SK-N-SH treated with all-trans-retinoic acid at 6 μM for 48 hours (cell line): Measurements from ENCODE around the gene UQCRH.

Experiments
- ATAC-seq: fragments of 200-7000 bp; cut with Tn5 transposase; 3 replicates; pipeline ENCODE4 v1.9.1; 2020; ENCODE audit warnings: mild to moderate bottlenecking, moderate library complexity
- ARNTL ChIP-seq: fragments of 450-650 bp; formaldehyde crosslinking; IDR thresholded peaks from 2 replicates; pipeline ENCODE4 v1.5.0; 2020; ENCODE audit warnings: low read depth, mild to moderate bottlenecking, moderate library complexity, borderline replicate concordance
- BACH2 ChIP-seq: fragments of 250-450 bp; sonication (Bioruptor Pico); IDR thresholded peaks from 2 replicates; pipeline ENCODE4 v1.9.0; 2021; ENCODE audit warnings: mild to moderate bottlenecking, borderline replicate concordance
- CREB5 ChIP-seq: fragments of 250-450 bp; sonication (Bioruptor Pico); IDR thresholded peaks from 2 replicates; pipeline ENCODE4 v1.5.1; 2020; ENCODE audit warnings: low read depth, mild to moderate bottlenecking, moderate library complexity
- CSDC2 ChIP-seq: fragments of 250-450 bp; sonication (Bioruptor Pico); IDR thresholded peaks from 2 replicates; pipeline ENCODE4 v1.5.0; 2020; ENCODE audit warnings: mild to moderate bottlenecking, moderate library complexity
- CSRNP3 ChIP-seq: fragments of 250-450 bp; sonication (Bioruptor Pico); IDR thresholded peaks from 2 replicates; pipeline ENCODE4 v1.5.1; 2021; ENCODE audit warnings: mild to moderate bottlenecking, moderate library complexity
- ESRRG ChIP-seq: fragments of 250-450 bp; sonication (Bioruptor Pico); IDR thresholded peaks from 2 replicates; pipeline ENCODE4 v1.6.1; 2021; ENCODE audit warnings: mild to moderate bottlenecking
- GLIS3 ChIP-seq: fragments of 250-450 bp; sonication (Bioruptor Pico); IDR thresholded peaks from 2 replicates; pipeline ENCODE4 v1.5.0; 2020; ENCODE audit warnings: mild to moderate bottlenecking, moderate library complexity
- ISL1 ChIP-seq: fragments of 250-450 bp; sonication (Bioruptor Pico); IDR thresholded peaks from 2 replicates; pipeline ENCODE4 v2.1.2; 2022; ENCODE audit warnings: mild to moderate bottlenecking, moderate library complexity
- OSR1 ChIP-seq: fragments of 250-450 bp; sonication (Bioruptor Pico); IDR thresholded peaks from 2 replicates; pipeline ENCODE4 v1.8.0; 2022; ENCODE audit warnings: moderate library complexity, mild to moderate bottlenecking, inconsistent platforms
- PATZ1 ChIP-seq: fragments of 250-450 bp; sonication (Bioruptor Pico); IDR thresholded peaks from 2 replicates; pipeline ENCODE4 v1.8.0; 2020; ENCODE audit warnings: mild to moderate bottlenecking, moderate library complexity, borderline replicate concordance
- POU6F1 ChIP-seq: fragments of 250-450 bp; sonication (Bioruptor Pico); IDR thresholded peaks from 2 replicates; pipeline ENCODE4 v1.8.0; 2021; ENCODE audit warnings: low read depth, mild to moderate bottlenecking, moderate library complexity, borderline replicate concordance
- PPARA ChIP-seq: fragments of 250-450 bp; sonication (Bioruptor Pico); IDR thresholded peaks from 2 replicates; pipeline ENCODE4 v1.5.0; 2020; ENCODE audit warnings: mild to moderate bottlenecking, borderline replicate concordance
- RARB ChIP-seq: fragments of 250-450 bp; sonication (Bioruptor Pico); IDR thresholded peaks from 2 replicates; pipeline ENCODE4 v1.8.0; 2021; ENCODE audit warnings: mild to moderate bottlenecking, moderate library complexity
- SNAI2 ChIP-seq: fragments of 250-450 bp; sonication (Bioruptor Pico); IDR thresholded peaks from 2 replicates; pipeline ENCODE4 v1.5.0; 2020; ENCODE audit warnings: mild to moderate bottlenecking, moderate library complexity
- TCF4 ChIP-seq: fragments of 250-450 bp; sonication (Bioruptor Pico); IDR thresholded peaks from 2 replicates; pipeline ENCODE4 v1.8.0; 2021; ENCODE audit warnings: mild to moderate bottlenecking, moderate library complexity, borderline replicate concordance
- TOX ChIP-seq: fragments of 250-450 bp; sonication (Bioruptor Pico); IDR thresholded peaks from 2 replicates; pipeline ENCODE4 v1.8.0; 2021; ENCODE audit warnings: mild to moderate bottlenecking, moderate library complexity, borderline replicate concordance
- TSHZ2 ChIP-seq: fragments of 250-450 bp; sonication (Bioruptor Pico); IDR thresholded peaks from 2 replicates; pipeline ENCODE4 v1.5.0; 2020; ENCODE audit warnings: mild to moderate bottlenecking, moderate library complexity
- ZC3H10 ChIP-seq: fragments of 250-450 bp; sonication (Bioruptor Pico); IDR thresholded peaks from 2 replicates; pipeline ENCODE4 v1.5.1; 2021; ENCODE audit warnings: mild to moderate bottlenecking, moderate library complexity
- ZFP3 ChIP-seq: fragments of 250-450 bp; sonication (Bioruptor Pico); IDR thresholded peaks from 2 replicates; pipeline ENCODE4 v1.5.0; 2020; ENCODE audit warnings: mild to moderate bottlenecking, moderate library complexity
- ZFP30 ChIP-seq: fragments of 450-650 bp; formaldehyde crosslinking; IDR thresholded peaks from 2 replicates; pipeline ENCODE4 v1.5.0; 2022; ENCODE audit warnings: mild to moderate bottlenecking, moderate library complexity
- ZNF565 ChIP-seq: fragments of 450-650 bp; formaldehyde crosslinking; conservative IDR thresholded peaks from 2 replicates; pipeline ENCODE4 v1.5.0; 2020; ENCODE audit warnings: low read depth, mild to moderate bottlenecking, moderate library complexity
- ZNF70 ChIP-seq: fragments of 450-650 bp; formaldehyde crosslinking; IDR thresholded peaks from 2 replicates; pipeline ENCODE4 v1.5.0; 2020; ENCODE audit warnings: mild to moderate bottlenecking, moderate library complexity
- ZNF8 ChIP-seq: fragments of 450-650 bp; formaldehyde crosslinking; IDR thresholded peaks from 2 replicates; pipeline ENCODE4 v1.5.0; 2020; ENCODE audit warnings: mild to moderate bottlenecking, moderate library complexity

Gene UQCRH

GRCh38 chr1:46342084-46342656 lies 38.7 kb downstream of the UQCRH start (continued):
- no peak for TF ChIP-seq BACH2
- TF ChIP-seq ZFP3: no peak
- TF ChIP-seq TCF4 (CRISPR knock-in tag): no peak
- no peak for TF ChIP-seq ZNF565 (CRISPR knock-in tag)
- no peak for TF ChIP-seq ZNF70 (CRISPR knock-in tag)
- no peak for TF ChIP-seq POU6F1 (CRISPR knock-in tag)

GRCh38 chr1:46342677-46343350 lies 39.3 kb downstream of the UQCRH start:
- no peak for ATAC-seq
- TF ChIP-seq ZNF565 (CRISPR knock-in tag) (no peak), ARNTL (CRISPR knock-in tag) (no peak), SNAI2 (no peak), BACH2 (no peak), OSR1 (no peak), TCF4 (CRISPR knock-in tag) (no peak), ZNF8 (no peak), TOX (CRISPR knock-in tag) (no peak), RARB (CRISPR knock-in tag) (no peak), ZC3H10 (no peak), ESRRG (no peak), ZFP30 (CRISPR knock-in tag) (no peak), TSHZ2 (CRISPR knock-in tag) (no peak), PPARA (CRISPR knock-in tag) (no peak), ISL1 (CRISPR knock-in tag) (no peak), GLIS3 (no peak)

- ATAC-seq: no peak
- TF ChIP-seq ISL1 (CRISPR knock-in tag) (no peak), CSRNP3 (CRISPR knock-in tag) (no peak), GLIS3 (no peak), SNAI2 (no peak), ZNF70 (CRISPR knock-in tag) (no peak), ZFP30 (CRISPR knock-in tag) (no peak), OSR1 (no peak), TOX (CRISPR knock-in tag) (no peak), CSDC2 (no peak), ZNF565 (CRISPR knock-in tag) (no peak), TCF4 (CRISPR knock-in tag) (no peak), RARB (CRISPR knock-in tag) (no peak), CREB5 (CRISPR knock-in tag) (no peak), PPARA (CRISPR knock-in tag) (no peak), PATZ1 (CRISPR knock-in tag) (no peak), TSHZ2 (CRISPR knock-in tag) (no peak), ESRRG (no peak), ARNTL (CRISPR knock-in tag) (no peak), ZC3H10 (no peak)
These were observed 39.8 kb downstream of the UQCRH start for GRCh38 chr1:46343351-46343695.
